PC-3 (cell line): ENCODE results near the gene STAT4.

Experiments used
- CTCF ChIP-seq: fragments of 300-600 bp; sonication (generic); conservative IDR thresholded peaks from 2 replicates; pipeline ENCODE4 v1.5.1; 2017; ENCODE audit warnings: antibody characterized with exemption, low read depth, mild to moderate bottlenecking, low read length
- EZH2 ChIP-seq: fragments of 300-600 bp; sonication (generic); IDR thresholded peaks from one replicate; pipeline ENCODE4 v1.6.1; 2017; ENCODE audit warnings: antibody characterized with exemption, mild to moderate bottlenecking, low read length; ENCODE audit not compliant: unreplicated experiment

- TF ChIP-seq CTCF = no peak
- TF ChIP-seq EZH2 = no peak
Measured at GRCh38 chr2:191029280-191029950, 121.4 kb downstream of the STAT4 start.
